ENCODE results near the gene R3HDM2.

R3HDM2 gene

DNA sequence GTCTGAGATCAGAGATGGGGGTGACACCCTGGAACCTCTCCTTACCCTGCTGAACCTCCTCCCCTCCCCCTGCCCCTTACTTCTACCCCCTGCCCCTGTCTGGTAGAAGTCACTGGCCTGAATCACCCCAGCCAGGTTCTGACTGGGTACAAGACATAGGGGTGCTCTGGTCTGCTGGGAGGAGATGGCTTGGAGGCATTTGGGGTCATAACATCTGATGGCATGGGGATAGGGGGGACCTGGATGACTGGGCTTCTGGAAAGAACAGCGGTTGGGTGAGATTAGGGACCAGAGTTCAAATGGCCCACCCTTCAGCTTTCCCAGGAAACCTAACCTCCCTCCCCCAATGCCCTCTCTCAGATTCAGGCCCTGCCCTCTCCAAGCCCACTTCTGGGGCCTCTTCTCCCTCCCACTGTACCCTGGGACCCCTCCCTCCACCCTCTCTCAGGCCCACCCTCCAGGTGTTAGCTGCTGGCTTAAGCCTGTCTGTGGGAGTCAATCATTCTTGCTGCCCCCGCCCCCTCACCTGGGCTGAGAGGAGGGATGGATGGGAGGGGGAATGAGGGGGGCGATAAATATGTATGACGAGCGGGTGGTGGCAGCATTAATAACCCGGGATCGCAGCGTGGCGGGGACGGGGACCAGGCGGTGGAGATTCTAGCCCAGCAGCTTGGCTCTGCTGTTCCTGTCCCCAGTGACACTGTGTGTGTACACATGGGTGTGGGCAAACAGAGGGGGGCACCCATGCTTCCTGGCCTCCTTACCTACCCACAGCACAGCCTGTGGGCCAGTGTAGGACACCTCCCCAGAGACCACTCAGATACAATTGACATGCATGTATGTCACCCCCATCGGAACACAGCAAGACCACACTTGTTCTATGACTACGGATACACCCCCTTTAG, 208.3 kb downstream of the R3HDM2 start:
- H3K9me3 ChIP-seq: no peaks in the 10 kb centered on the region
- no peaks in the 10 kb centered on the region for H3K36me3 ChIP-seq (replicated peaks)
- H3K4me1 ChIP-seq: peaks cover 6% of the 10 kb centered on the region
- no peak for DNase-seq (ENCODE audit: low spot score in 2 of 2)
- no peaks in the 10 kb centered on the region for H3K27me3 ChIP-seq (ENCODE audit: low read depth)
- H3K4me3 ChIP-seq: no peak overlapping the region
- in situ Hi-C loops (cut with MboI; ENCODE audit: low sequenced_read_pairs): no loop called here

DNA sequence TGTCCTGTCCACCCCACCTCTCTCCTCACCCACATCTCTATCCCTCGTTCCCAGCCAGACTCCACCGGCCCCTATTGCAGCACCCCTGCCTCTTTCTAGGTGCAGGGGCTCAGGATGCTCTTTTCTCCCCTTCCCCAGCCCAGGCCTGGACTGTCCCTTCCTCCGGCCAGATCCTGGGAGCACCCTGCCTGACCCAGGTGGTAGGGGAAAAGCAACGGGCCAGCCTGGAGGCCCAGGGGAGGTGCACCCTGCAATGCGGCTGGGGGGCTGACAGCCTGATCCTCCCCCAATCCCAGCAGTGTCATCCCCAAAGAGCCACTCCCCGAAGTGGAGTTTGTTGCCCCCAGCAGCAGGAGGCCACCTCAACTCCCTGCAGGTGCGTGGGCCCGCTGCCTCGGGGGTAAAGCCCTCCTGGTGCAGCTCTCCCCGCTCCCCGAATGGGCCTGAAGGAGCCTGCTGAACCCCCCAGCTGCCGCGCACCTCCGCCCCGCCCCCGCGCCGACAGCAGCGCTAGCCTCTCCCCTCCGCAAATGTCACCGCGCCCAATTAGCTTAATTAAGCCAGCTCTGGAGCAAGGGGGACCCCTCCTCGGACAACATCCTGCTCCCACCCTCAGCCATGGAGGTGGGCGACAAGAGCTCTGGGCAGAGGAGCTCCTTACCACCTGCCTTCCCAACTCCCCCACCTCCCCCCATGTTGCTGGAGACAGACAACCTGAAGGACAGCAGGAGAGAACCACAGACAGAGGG, 209.5 kb downstream of the R3HDM2 start:
- H3K9me3 ChIP-seq: no peaks in the 10 kb centered on the region
- no peak overlapping the region for H3K4me3 ChIP-seq
- peaks cover 7% of the 10 kb centered on the region for H3K4me1 ChIP-seq
- DNase-seq (ENCODE audit: low spot score in 2 of 2): no peak
- no peaks in the 10 kb centered on the region for H3K36me3 ChIP-seq (replicated peaks)
- in situ Hi-C loops (cut with MboI; ENCODE audit: low sequenced_read_pairs): no loop called here
- H3K27me3 ChIP-seq (ENCODE audit: low read depth): no peaks in the 10 kb centered on the region

DNA sequence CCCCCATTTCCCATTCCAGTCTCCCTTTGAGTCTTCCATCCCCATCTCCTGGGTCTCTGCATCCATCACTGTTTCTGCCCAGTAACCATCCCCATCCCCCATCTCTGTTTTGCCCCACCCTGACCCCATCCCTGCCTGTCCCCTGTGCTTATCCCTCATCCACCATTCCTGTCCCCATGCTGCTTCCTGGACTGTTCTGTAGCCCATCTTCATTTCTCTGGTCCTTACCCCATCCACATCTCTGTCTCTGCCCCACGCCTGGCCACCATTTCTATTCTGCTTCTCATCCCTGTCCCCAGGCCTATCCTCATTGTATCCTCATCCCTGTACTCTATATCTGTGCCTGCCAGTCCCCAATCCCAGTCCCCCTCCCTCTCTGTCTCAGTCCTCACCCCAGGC, 210.1 kb downstream of the R3HDM2 start:
- Histone ChIP-seq H3K4me3 (no peak overlapping the region), H3K27me3 (ENCODE audit: low read depth) (peaks cover 3% of the 10 kb centered on the region), H3K4me1 (peaks cover 7% of the 10 kb centered on the region), H3K36me3 (replicated peaks) (no peaks in the 10 kb centered on the region), H3K9me3 (no peaks in the 10 kb centered on the region)
- in situ Hi-C loops (cut with MboI; ENCODE audit: low sequenced_read_pairs): no loop called here
- DNase-seq (ENCODE audit: low spot score in 2 of 2): no peak

DNA sequence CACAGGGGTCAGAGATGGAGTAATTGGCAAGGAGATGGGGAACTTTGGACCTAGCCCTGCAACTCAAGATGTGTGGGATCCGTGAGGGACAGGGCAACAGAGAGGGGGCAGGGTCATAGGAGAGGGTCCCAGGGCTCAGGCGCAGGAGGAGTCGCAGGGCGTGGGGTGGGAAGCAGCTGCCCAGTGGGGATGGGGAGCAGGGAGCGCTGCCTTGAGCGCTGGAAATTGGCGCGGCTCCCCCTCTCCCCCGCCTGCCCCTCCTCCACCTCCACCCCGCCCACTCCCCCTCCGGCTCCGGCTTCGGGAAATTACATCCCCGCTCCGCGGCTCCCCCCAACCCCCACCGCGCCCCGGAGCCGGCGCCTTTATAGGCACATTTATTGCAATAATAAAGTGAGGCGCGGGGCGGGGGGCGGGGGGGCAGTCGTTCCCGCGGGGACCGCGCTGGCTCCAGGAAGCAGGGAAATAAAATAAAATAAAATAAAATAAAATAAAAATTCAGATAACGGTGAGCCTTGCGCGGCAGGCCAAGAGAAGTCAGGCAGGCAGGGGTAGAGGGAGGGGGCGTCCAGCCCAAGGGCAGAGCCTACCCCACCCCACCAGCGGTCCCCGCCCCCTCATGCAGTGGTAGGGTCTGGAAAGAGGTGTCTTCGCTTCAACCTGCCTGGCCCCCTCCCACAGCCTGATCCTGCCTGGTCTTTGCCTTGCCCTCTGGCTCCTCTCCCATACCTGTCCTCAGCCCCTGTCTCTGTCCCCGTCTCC, 210.7 kb downstream of the R3HDM2 start:
- Histone ChIP-seq H3K4me1 (peaks cover 7% of the 10 kb centered on the region), H3K4me3 (no peak overlapping the region)

DNA sequence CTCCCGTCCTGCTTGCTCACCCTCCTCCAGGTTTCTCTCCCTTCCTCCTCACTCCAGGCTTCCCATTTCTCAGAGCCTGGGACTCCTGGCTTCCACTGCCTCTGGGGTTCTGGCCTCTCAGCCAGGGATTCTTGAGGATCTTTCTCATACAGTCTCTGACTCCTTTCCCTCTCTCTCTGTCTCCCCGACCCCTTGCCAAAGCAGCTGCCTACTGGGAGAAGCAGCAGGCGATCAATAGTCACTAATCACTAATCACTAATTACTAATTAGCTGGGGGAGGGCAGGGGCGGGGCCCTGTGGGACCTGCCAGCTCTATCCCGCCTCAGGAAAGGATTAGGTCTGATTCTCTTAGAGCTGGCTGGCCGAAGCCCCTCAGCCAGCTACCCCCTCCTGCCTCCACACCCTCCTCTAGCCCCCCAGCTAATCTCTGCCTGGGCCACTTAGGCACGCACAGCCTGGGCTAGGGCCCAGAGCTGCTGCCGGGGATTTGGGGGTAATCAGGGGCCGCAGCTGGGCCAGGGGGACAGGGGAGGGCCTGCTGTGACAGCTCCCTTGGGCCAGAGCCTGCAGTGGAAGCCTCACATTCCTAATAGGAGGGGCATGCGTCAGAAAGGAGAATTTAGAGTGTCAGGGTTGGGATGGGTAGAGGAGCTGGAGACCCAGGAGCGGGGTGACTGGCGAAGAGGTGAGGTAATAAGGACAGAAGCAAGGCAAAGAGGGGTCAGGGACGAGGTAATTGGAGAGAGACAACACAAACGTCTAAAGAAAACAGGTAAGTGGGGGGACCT, 211.4 kb downstream of the R3HDM2 start:
- no peak for DNase-seq (ENCODE audit: low spot score in 2 of 2)
- Histone ChIP-seq H3K36me3 (replicated peaks) (no peaks in the 10 kb centered on the region), H3K4me1 (peaks cover 7% of the 10 kb centered on the region), H3K9me3 (no peaks in the 10 kb centered on the region), H3K4me3 (no peak overlapping the region), H3K27me3 (ENCODE audit: low read depth) (peaks cover 11% of the 10 kb centered on the region)
- in situ Hi-C loops (cut with MboI; ENCODE audit: low sequenced_read_pairs): no loop called here

More for the DNA sequence above, 210.7 kb downstream of the R3HDM2 start:
- in situ Hi-C loops (cut with MboI; ENCODE audit: low sequenced_read_pairs): no loop called here
- DNase-seq (ENCODE audit: low spot score in 2 of 2): no peak
- Histone ChIP-seq H3K27me3 (ENCODE audit: low read depth) (peaks cover 7% of the 10 kb centered on the region), H3K36me3 (replicated peaks) (no peaks in the 10 kb centered on the region), H3K9me3 (no peaks in the 10 kb centered on the region)

DNA sequence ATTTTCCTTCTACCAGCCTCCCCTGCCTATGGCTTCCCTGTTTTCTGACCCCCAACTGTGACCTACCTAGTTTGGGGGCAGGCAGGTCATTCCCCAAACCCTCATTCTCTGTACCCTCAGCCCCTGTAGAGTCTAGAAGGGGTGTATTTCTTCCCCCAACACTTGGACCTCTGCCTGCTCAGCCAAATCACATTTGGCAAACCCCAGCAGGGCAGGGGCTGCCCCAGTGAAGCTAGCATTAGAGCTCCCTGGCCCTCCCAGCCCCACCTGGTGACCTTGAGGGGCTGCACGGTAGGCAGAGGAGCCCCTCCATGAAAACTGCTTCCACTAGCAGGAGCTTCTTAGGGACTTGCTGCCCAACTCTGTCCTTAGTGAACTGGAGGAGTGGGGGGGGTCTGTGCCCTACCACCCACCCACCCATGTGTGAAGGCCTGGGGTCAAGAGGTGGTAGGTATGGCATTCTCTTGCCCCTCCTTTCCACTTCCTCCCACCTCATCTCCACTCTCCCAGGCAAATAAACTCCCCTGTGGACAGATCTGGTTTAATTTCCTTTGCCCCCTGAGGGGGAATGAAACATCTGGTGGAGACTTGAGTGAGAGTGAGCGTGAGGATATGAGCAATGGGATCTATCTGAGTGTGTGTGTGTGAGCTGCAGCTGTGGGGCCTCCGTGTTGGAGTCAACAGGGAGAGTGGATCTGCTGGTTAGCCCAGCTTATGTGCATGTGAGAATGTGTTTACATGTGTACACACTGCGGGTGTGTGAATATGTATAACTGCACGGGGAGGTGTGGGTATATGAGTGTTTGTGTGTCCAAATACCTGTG, 212.6 kb downstream of the R3HDM2 start:
- Histone ChIP-seq H3K36me3 (replicated peaks) (no peaks in the 10 kb centered on the region), H3K4me3 (no peak overlapping the region), H3K9me3 (no peaks in the 10 kb centered on the region), H3K27me3 (ENCODE audit: low read depth) (peaks cover 11% of the 10 kb centered on the region), H3K4me1 (peaks cover 14% of the 10 kb centered on the region)
- in situ Hi-C loops (cut with MboI; ENCODE audit: low sequenced_read_pairs): no loop called here
- no peak for DNase-seq (ENCODE audit: low spot score in 2 of 2)

DNA sequence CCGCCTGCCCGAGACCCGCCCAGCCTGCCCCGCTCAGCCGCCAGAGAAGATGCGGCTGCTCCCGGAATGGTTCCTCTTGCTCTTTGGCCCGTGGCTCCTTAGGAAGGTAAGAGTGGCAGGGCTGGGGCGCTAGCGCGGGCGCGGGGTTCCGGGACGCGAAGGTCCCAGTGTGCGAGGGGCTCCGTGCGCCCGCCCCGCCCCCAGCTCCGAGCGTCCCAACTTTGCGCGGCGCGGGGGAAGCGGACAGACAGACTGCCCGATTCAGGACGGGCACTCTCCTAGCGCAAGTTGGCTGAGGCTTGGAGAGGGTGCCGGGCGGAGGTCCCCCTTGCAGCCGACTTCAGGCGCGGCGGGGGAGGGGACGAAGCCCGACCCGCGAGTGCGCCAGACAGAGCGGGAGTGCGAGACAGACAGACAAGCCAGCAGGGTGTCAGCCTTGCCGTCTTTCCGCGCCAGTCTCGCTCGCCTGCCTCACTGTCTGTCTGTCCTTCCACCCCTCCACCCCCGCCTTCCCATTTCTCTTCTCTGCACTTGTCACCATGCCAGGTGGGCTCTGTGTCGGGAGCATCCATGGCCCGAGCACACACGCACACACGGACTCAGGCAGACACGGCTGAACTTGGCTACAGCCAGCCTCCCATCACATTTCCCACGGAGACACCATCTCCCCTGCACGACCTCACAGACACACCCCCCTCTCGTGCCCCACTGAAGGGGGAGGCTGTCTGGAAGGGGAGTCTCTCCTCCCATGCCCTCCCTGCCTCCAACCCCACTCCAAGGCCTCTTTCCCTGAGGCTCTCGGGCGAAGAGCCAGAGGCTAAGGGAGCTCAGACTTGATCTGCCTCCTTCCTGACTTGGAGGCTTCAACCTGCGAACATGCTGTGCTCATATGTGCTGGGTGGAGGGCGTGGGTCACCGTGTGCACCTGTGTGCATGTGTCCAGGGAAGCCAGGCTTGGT, 213.6 kb downstream of the R3HDM2 start:
- peaks cover 11% of the 10 kb centered on the region for H3K27me3 ChIP-seq (ENCODE audit: low read depth)
- DNase-seq (ENCODE audit: low spot score in 2 of 2): peak in 1 of 2 experiments; percentile 48
- H3K9me3 ChIP-seq: no peaks in the 10 kb centered on the region
- peak overlapping the region; percentile 53 for H3K4me3 ChIP-seq
- H3K4me1 ChIP-seq: peaks cover 14% of the 10 kb centered on the region
- H3K36me3 ChIP-seq (replicated peaks): peaks cover 4% of the 10 kb centered on the region; the same call in 1 of the 2 replicates
- in situ Hi-C loops (cut with MboI; ENCODE audit: low sequenced_read_pairs): no loop called here

DNA sequence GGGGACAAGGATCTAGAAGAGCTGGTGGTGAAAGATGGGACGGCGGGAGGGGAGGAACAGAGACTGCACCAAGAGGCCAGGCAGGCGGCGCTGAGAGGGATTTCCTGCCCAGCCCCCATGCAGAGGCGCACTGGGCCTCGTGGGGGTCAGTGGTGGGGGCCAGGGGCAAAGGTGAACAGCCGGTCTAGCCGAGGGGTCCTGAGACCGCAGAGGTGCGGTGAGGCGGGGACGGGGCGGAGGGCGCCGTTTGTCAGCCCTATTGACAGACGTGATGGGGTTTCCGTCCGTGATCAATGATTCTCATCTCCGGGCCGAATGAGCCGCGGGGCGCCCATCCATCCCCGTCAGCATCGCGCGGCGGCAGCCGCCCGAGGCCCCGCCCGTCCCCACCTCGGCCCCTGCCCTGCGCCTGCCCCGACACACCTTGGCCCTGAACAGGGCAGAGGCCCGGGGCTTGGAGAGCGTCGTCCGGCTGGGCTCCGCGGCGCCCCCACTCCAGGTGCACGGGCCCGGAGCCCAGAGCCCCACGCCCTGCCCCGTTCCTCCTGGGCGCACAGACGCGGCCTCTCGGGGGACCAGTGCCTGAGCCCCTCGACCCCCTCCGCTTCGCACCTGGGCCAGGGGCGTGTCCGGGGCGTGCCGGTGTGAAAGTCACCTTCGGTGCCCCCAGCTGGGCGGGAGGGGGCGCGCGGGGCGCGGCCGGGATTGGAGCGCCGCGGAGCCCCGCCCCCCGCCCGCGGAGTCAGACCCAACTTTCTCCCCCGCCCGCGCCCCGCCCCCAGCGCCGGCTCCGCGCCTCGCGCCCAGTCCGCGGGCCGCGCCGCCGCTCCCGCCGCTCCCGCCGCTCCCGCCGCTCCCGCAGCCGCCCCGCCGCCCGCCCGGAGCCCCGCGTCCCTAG, 214.6 kb downstream of the R3HDM2 start, which contains the start of gene NXPH4:
TSS of gene NXPH4 (plus strand) at position 781 of the 898 bp plus-strand sequence. CDS start 176 bp downstream, outside the sequence.
- peaks cover 4% of the 10 kb centered on the region; the same call in 1 of the 2 replicates for H3K36me3 ChIP-seq (replicated peaks)
- in situ Hi-C loops (cut with MboI; ENCODE audit: low sequenced_read_pairs): no loop called here
- H3K27me3 ChIP-seq (ENCODE audit: low read depth): peaks cover 11% of the 10 kb centered on the region
- H3K4me3 ChIP-seq: peak within 1 kb of the TSS; percentile 53
- DNase-seq (ENCODE audit: low spot score in 2 of 2): peak in 1 of 2 experiments; percentile 82
- H3K9me3 ChIP-seq: no peaks in the 10 kb centered on the region
- peaks cover 14% of the 10 kb centered on the region for H3K4me1 ChIP-seq

DNA sequence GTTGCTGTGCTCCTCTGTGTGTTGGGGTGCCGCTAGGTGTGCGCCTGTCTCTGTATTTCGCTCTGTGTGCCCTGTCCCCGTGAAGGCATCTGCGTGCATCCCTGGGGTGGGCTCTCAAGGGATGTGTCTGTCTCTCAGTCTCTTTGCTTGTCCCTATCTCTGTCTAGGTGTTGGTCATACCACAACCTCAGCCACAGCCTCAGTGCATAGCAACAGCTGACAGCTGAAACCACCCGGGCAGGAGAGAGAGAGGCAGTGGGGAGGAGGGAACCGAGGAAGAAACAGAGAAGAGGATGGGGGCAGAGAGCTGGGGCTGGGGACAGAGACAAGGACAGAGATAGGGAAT, 215.2 kb downstream of the R3HDM2 start:
- in situ Hi-C loops (cut with MboI; ENCODE audit: low sequenced_read_pairs): no loop called here
- Histone ChIP-seq H3K4me1 (peaks cover 14% of the 10 kb centered on the region), H3K27me3 (ENCODE audit: low read depth) (peaks cover 11% of the 10 kb centered on the region), H3K36me3 (replicated peaks) (peaks cover 4% of the 10 kb centered on the region; the same call in 1 of the 2 replicates), H3K4me3 (no peak overlapping the region), H3K9me3 (no peaks in the 10 kb centered on the region)
- no peak for DNase-seq (ENCODE audit: low spot score in 2 of 2)

DNA sequence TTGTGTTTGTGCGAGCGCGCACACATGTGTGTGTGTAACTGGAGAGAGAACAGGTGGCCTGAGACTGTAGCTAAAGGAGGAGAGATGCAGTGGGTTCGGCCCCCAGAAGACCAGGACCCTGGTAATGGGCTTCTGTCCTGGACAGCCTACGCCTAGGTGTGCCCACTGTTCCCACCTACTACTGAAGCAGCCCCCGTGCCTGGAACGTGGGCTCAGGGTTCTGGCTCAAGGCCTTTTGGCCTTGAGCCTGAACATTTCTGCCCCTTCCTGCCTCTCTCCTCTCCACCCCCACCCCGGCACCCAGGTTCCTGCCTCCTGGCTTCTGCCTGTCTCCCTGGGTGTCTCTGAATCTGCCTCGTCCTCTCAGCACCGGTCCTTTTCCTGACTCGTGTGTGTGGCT, 215.8 kb downstream of the R3HDM2 start:
- no peak for DNase-seq (ENCODE audit: low spot score in 2 of 2)
- peaks cover 11% of the 10 kb centered on the region for H3K27me3 ChIP-seq (ENCODE audit: low read depth)
- no peaks in the 10 kb centered on the region for H3K9me3 ChIP-seq
- peaks cover 4% of the 10 kb centered on the region; the same call in 1 of the 2 replicates for H3K36me3 ChIP-seq (replicated peaks)
- H3K4me3 ChIP-seq: no peak overlapping the region
- in situ Hi-C loops (cut with MboI; ENCODE audit: low sequenced_read_pairs): no loop called here
- peaks cover 14% of the 10 kb centered on the region for H3K4me1 ChIP-seq

DNA sequence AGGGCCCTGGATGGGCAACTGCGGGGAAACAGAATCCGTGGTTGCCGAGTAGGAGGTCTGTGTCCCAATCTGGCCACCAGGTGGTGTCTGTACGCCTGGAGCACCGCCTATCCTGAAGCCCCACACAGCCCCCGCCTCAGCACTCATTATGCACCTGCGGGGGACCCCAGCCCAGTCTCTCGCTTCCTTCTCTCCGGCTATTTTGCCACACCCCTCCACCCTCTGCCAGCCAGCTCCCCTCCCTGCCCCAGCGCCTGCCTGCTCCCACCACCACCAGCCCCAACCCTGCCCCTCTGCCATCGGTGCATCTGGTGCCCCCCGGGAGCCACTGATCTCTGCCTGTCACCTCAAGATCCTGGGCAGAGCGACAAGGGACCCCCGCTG, 216.5 kb downstream of the R3HDM2 start:
- H3K27me3 ChIP-seq (ENCODE audit: low read depth): peaks cover 11% of the 10 kb centered on the region
- peaks cover 14% of the 10 kb centered on the region for H3K4me1 ChIP-seq
- in situ Hi-C loops (cut with MboI; ENCODE audit: low sequenced_read_pairs): no loop called here
- H3K9me3 ChIP-seq: no peaks in the 10 kb centered on the region
- no peak overlapping the region for H3K4me3 ChIP-seq
- peaks cover 4% of the 10 kb centered on the region; the same call in 1 of the 2 replicates for H3K36me3 ChIP-seq (replicated peaks)
- DNase-seq (ENCODE audit: low spot score in 2 of 2): peak; percentile 66 to 84

Data from HAP-1 (cell line).